Thoracic aorta (tissue), 2 donors: ENCODE data around the gene RGL1. TPM values are rescaled to one million over a fixed set of nuclear protein-coding genes. Genes with fewer than 3 reads are reported as not detected.

Experiments
- ATAC-seq: fragments of 150-250 bp; one replicate; pipeline ENCODE4 v1.8.0; 2017; ENCODE audit warnings: low read depth; ENCODE audit not compliant: insufficient number of reproducible peaks, low FRiP score
- DNase-seq: peaks from one replicate; pipeline ENCODE4 v3.0.0-alpha.2; 2020; ENCODE audit warnings: low spot score
- H3K27ac ChIP-seq, 2 donors: fragments of 200-600 bp; sonication (generic); 1 replicate in 1 of 2; 2 replicates in 1 of 2; pipeline ENCODE4 v1.5.1; 2016; ENCODE audit warnings: mild to moderate bottlenecking in 2 of 2, moderate library complexity in 2 of 2
- H3K27me3 ChIP-seq: fragments of 200-600 bp; sonication (generic); replicated peaks from 2 replicates; pipeline ENCODE4 v1.6.0; 2016; ENCODE audit warnings: mild to moderate bottlenecking; ENCODE audit not compliant: insufficient read depth
- H3K36me3 ChIP-seq: fragments of 200-600 bp; sonication (generic); one replicate; pipeline ENCODE4 v1.5.1; 2016
- H3K4me1 ChIP-seq, 2 donors: fragments of 200-600 bp; sonication (generic); 1 replicate in 1 of 2; 2 replicates in 1 of 2; pipeline versions ENCODE4 v1.5.1 to v1.6.0; 2016; ENCODE audit warnings: low read depth in 2 of 2, mild to moderate bottlenecking in 1 of 2; ENCODE audit not compliant: control insufficient read depth in 1 of 2
- H3K4me3 ChIP-seq: fragments of 200-600 bp; sonication (generic); 2 replicates; pipeline ENCODE4 v1.5.1; 2016; ENCODE audit warnings: mild to moderate bottlenecking
- H3K9me3 ChIP-seq: fragments of 200-600 bp; sonication (generic); 2 replicates; pipeline ENCODE4 v1.5.1; 2016
- CTCF ChIP-seq: fragments of 200-600 bp; sonication (generic); IDR thresholded peaks from one replicate; pipeline ENCODE4 v1.5.1; 2019; ENCODE audit warnings: antibody characterized with exemption
- total RNA-seq, 2 donors: library from RNA; depleted of rRNA; stranded (reverse); fragments of >200 nt; gene quantifications; one replicate each; pipeline versions ENCODE4 v1.1.0 to v1.2.3, GENCODE V29; 2016

RGL1 gene
- total RNA-seq, 2 donors from 2014 or later: 27.6 to 35.7 TPM

DNA sequence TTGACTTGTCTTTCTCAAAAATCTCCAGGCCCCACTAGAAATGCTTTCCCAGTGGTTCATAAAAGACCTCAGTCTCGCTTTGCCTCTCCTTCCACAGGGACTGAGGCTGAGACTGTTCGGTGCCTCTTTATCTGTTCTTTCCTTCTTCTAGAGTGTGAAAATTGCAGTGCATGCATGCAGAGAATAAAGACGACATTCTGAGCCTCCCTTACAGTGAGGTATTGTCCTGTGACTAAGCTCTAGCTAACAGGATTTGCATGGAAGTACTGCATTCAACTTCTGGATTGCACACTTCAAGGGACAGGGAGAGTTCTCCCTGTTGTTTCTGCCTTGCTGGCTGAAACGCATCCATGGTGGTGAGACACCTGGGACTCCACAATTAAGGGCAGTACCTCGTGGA is 163.5 kb downstream of the RGL1 start:
- Histone ChIP-seq H3K9me3 (no peaks in the 10 kb centered on the region), H3K4me3 (no peak overlapping the region), H3K27me3 (no peaks in the 10 kb centered on the region), H3K36me3 (no peaks in the 10 kb centered on the region), H3K4me1 (no peaks in the 10 kb centered on the region), H3K27ac (no peak overlapping the region)
- no peak for ATAC-seq
- DNase-seq: no peak
- no peak for TF ChIP-seq CTCF

GRCh38 chr1:183970516-183971300 is 165.8 kb downstream of the RGL1 start:
- TF ChIP-seq CTCF: no peak
- no peaks in the 10 kb centered on the region for H3K27me3 ChIP-seq
- ATAC-seq (no peak), DNase-seq (no peak)
- H3K4me3 ChIP-seq: no peak overlapping the region
- H3K4me1 ChIP-seq: no peaks in the 10 kb centered on the region
- H3K27ac ChIP-seq: no peak overlapping the region
- H3K36me3 ChIP-seq: no peaks in the 10 kb centered on the region
- no peaks in the 10 kb centered on the region for H3K9me3 ChIP-seq

GRCh38 chr1:183975651-183976050 is 170.7 kb downstream of the RGL1 start:
- no peak for ATAC-seq
- H3K27ac ChIP-seq: no peak overlapping the region
- no peaks in the 10 kb centered on the region for H3K9me3 ChIP-seq
- TF ChIP-seq CTCF: no peak
- H3K4me1 ChIP-seq: no peaks in the 10 kb centered on the region
- H3K4me3 ChIP-seq: no peak overlapping the region
- H3K27me3 ChIP-seq: no peaks in the 10 kb centered on the region
- DNase-seq: no peak
- H3K36me3 ChIP-seq: no peaks in the 10 kb centered on the region

DNA sequence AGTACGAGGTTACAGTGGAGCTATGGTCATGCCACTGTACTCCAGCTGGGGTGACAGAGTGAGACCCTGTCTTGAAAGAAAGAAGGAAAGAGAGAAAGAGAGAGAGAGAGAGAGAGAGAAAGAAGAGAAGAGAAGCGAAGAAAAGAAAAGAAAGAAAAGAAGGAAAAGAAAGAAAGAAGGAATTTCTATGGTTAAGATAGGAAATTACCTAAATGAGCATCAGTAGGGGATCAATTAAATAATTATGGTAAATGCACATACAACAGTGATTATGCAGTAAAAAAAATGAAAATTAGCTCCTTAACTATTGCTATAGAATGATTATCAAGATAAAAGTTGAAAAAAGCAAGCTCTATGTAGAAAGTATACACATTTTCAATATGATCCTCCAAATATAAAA is 172.8 kb downstream of the RGL1 start:
- Histone ChIP-seq H3K36me3 (no peaks in the 10 kb centered on the region), H3K27ac (no peak overlapping the region), H3K27me3 (no peaks in the 10 kb centered on the region), H3K9me3 (no peaks in the 10 kb centered on the region), H3K4me1 (no peaks in the 10 kb centered on the region), H3K4me3 (no peak overlapping the region)
- no peak for TF ChIP-seq CTCF
- DNase-seq (no peak), ATAC-seq (no peak)

Other genes with a start within 250 kb of the RGL1 start
- 10 to 100 TPM; 21.7 to 22.2 TPM for gene NCF2, start 214.7 kb upstream of the RGL1 start, total RNA-seq
- 100 to 1,000 TPM; 102 to 108 TPM for gene ARPC5, start 169.3 kb upstream of the RGL1 start, total RNA-seq
- gene APOBEC4, start 151.8 kb upstream of the RGL1 start, total RNA-seq: not detected
- gene COLGALT2, start 232.6 kb downstream of the RGL1 start, total RNA-seq: 1 to 10 TPM; 2.6 to 5.8 TPM
- 10 to 100 TPM; 24.8 to 29.7 TPM for gene TSEN15, start 246.6 kb downstream of the RGL1 start, total RNA-seq